ENCODE measurements around the gene INTS15. TPM values are rescaled to one million over a fixed set of nuclear protein-coding genes. Genes with fewer than 3 reads are reported as not detected.

Gene INTS15
- polyA plus RNA-seq (ENCODE audit: insufficient read length in 3 of 3), result 10 to 100 TPM; 32.7 to 44.3 (median 35.4) TPM
- long read RNA-seq, donor 1, partial matches to known transcripts, result 0 of 3 reads
- long read RNA-seq, donor 1, other reads (novel, unspliced or antisense), result 0 of 3 reads
- long read RNA-seq, donor 2, result 0 reads
- long read RNA-seq, donor 3, transcript C7orf26-201 (6 exons, 2,182 nt), result major isoform, 10 of 10 reads
- long read RNA-seq, donor 3, partial matches to known transcripts, result 0 of 10 reads
- long read RNA-seq, donor 3, other reads (novel, unspliced or antisense), result 0 of 10 reads
- long read RNA-seq, donor 4, transcript C7orf26-201 (6 exons, 2,182 nt), result major isoform, 6 of 6 reads
- long read RNA-seq, donor 4, partial matches to known transcripts, result 0 of 6 reads
- long read RNA-seq, donor 4, other reads (novel, unspliced or antisense), result 0 of 6 reads
- long read RNA-seq, donor 5, result 0 reads
- long read RNA-seq, donor 6, transcript C7orf26-201 (6 exons, 2,182 nt), result major isoform, 5 of 6 reads
- long read RNA-seq, donor 6, partial matches to known transcripts, result 0 of 6 reads
- long read RNA-seq, donor 6, other reads (novel, unspliced or antisense), result 0 of 6 reads
- long read RNA-seq, donor 7, transcript C7orf26-201 (6 exons, 2,182 nt), result major isoform, 6 of 6 reads
- long read RNA-seq, donor 7, partial matches to known transcripts, result 0 of 6 reads
- long read RNA-seq, donor 7, other reads (novel, unspliced or antisense), result 0 of 6 reads
- long read RNA-seq, donor 8, result 0 reads
- long read RNA-seq, donor 9, partial matches to known transcripts, result 0 of 3 reads
- long read RNA-seq, donor 9, other reads (novel, unspliced or antisense), result 0 of 3 reads
- long read RNA-seq, donor 10, partial matches to known transcripts, result 0 of 4 reads
- long read RNA-seq, donor 10, other reads (novel, unspliced or antisense), result 0 of 4 reads
- long read RNA-seq, donor 11, transcript C7orf26-201 (6 exons, 2,182 nt), result major isoform, 6 of 6 reads
- long read RNA-seq, donor 11, partial matches to known transcripts, result 0 of 6 reads
- long read RNA-seq, donor 11, other reads (novel, unspliced or antisense), result 0 of 6 reads
- long read RNA-seq, donor 12, result 0 reads
- long read RNA-seq, donor 13, result 0 reads
- long read RNA-seq, donor 14, partial matches to known transcripts, result 0 of 3 reads
- long read RNA-seq, donor 14, other reads (novel, unspliced or antisense), result 0 of 3 reads
- long read RNA-seq, donor 15, partial matches to known transcripts, result 0 of 4 reads
- long read RNA-seq, donor 15, other reads (novel, unspliced or antisense), result 0 of 4 reads
- long read RNA-seq, donor 16, transcript C7orf26-201 (6 exons, 2,182 nt), result major isoform, 14 of 21 reads
- long read RNA-seq, donor 16, partial matches to known transcripts, result 5 of 21 reads
- long read RNA-seq, donor 16, other reads (novel, unspliced or antisense), result 0 of 21 reads

DNA sequence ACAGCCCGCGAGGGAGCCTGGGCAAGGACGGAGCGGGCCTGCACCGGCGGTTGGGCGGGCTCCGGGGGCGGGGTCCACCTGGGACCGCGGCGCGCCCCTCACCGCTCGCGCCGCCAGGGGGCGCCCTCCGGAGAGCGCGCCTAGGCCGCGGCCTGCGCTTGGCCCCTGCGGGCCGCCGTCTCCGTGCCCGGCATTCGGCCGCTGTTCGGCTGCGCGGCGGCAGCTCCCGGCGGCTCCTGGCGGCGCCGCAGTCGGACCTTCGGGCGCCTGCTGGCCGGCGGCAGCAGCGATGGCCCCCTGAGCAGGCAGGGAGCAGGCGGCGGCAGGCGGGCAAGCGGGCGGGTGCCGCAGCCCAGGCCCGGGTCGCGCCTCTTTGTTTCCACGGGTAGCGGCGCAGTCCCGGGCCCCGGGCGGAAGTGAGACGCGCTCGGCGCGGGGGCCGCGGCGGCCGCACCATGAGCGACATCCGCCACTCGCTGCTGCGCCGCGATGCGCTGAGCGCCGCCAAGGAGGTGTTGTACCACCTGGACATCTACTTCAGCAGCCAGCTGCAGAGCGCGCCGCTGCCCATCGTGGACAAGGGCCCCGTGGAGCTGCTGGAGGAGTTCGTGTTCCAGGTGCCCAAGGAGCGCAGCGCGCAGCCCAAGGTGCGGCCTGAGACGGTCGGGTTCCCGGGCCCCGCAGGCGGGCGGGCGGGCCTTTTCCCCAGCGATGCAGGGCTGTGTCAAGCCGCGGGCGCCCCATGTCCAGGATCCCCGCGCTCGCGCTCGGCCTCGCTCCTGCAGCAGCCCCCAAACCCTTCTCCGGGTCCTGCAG lies at the start of gene INTS15:
Gene INTS15, plus strand, starts transcription at position 193 of the 816 bp plus-strand sequence. Its CDS starts 263 bp downstream, at position 456.
- DNase-seq (ENCODE audit: extremely low read depth in 1 of 11, low read depth in 9 of 11, low spot score in 4 of 11), result peak; percentile 66 to 85 (median 79)

DNA sequence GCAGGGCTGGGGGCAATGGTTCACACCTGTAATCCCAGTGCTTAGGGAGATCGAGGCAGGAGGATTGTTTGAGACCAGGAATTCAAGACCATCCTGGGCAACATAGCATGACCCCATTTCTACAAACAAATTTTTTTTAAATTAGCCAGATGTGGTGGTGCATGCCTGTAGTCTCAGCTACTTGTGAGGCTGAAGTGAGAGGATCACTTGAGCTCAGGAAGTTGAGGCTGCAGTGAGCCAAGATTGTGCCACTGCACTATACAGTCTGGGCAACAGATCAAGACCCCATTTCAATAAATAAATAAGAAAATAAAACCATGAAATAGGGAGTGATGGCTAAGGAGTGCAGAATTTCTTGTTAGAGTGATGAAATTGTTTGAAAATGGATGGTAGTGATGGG lies 47.5 kb upstream of the INTS15 start:
- no peak for DNase-seq (ENCODE audit: extremely low read depth in 1 of 11, low read depth in 9 of 11, low spot score in 4 of 11)

DNA sequence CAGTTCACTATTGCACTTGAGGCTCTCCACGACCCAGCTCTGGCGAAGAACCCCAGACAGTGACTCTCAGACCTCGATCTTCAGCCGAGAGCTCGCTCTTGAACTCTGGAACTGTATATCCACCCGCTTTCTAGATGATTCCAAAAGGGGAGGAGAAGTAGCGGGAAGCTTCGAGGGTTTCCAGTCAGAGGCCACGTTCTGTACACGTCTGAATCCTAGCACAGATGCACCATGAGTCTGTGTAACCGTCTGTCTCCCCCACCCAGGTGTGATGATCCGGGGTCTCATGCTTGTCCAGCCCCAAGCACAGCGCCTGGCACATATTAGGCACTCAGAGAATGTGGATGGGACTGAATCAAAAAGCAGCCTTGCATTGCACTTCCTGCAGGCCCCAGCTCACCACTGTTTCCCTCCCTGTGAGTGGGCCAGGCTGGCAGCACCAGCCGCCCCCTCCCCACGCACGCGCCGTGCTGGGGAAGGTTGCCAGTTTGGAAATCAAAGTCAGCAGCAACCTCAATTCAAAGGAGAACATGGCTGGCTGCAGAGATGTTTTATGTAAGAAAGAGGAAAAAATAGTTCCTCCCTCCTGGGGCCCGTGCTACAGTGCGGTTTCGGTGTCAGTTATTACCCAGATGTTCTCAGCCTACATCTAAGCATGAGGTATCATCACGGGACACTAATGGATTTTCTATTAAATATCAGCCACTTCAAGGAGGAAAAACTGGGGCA lies 44.3 kb upstream of the INTS15 start:
- DNase-seq (ENCODE audit: extremely low read depth in 1 of 11, low read depth in 9 of 11, low spot score in 4 of 11), result no peak

DNA sequence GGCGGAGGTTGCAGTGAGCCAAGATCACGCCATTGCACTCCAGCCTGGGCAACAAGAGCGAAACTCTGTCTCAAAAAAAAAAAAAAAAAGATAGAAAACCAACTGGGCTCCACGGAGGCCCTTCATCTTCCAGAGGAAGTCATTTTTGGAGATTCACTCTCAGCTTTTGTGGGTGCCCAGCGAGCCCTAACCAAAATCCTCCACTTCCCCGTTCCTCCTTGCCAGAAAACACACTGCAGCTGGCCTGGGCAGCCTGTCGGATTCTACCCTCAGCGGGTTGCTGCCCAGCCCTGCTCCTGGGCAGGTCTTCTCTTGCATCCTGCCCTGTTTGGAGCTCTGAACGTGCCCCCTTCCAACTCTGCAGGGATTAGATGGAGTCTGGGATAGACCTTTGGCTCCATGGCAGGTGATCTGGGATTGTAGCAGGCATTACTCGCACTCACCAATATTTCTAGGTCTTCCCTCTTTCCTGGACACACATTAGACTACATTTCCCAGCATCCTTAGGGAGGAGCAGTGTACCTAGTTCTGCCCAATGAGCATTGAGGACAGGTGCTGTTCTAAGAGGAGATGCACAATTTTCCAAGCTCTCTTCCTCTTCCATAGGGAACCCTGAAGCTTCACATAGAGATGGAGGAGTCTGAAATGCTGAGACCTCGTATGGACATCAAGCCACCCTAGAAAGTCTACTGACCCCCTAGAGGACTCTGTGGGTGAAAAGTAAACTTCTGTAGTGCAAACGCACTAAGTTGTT lies 43.1 kb upstream of the INTS15 start:
- no peak for DNase-seq (ENCODE audit: extremely low read depth in 1 of 11, low read depth in 9 of 11, low spot score in 4 of 11)

DNA sequence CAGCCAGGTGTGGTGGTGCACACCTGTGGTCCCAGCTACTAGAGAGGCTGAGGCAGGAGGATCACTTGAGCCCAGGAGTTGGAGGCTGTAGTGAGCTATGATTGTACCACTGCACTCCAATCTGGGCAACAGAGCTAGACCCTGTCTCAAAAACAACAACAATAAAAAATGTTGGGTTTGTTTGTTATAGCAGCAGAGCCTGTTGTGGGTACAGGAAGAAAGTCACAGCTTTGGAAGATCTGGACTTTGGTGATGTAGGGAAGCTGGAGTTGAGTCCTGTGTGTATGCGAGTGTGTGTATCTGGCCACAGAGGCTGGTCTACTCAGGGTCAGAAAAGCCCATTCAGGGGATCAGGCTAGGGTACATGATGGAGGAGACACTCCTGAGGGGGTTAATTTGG lies 42.4 kb upstream of the INTS15 start:
- DNase-seq (ENCODE audit: extremely low read depth in 1 of 11, low read depth in 9 of 11, low spot score in 4 of 11), result no peak

DNA sequence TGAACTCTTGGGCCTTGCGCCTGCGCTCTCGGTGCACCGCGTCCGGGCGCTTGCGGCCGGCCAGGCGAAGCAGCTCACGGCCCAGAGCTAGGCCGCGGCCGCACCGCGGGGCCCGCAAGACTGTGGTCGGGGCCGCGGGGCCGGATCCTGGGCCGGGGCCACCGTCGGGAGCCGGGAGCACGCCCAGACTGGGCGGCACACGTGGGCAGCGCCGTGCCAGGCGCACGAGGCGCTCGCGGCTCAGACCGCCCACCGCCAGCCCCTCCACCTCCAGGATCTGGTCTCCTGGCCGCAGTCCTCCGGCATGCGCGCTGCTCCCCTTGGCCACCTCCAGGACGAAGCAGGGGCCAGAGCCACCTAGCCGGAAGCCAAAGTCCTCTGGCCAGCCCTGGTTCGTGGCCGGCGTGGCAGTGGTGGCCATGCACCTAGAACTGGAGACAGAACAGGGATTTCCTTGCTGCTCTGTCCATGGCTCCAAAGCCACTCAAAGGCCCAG lies 38.8 kb upstream of the INTS15 start, which contains the start of gene GRID2IP:
Gene GRID2IP, minus strand, starts transcription at position 446 of the 496 bp plus-strand sequence. Its CDS starts 25 bp downstream, at position 421.
- no peak for DNase-seq (ENCODE audit: extremely low read depth in 1 of 11, low read depth in 9 of 11, low spot score in 4 of 11)

DNA sequence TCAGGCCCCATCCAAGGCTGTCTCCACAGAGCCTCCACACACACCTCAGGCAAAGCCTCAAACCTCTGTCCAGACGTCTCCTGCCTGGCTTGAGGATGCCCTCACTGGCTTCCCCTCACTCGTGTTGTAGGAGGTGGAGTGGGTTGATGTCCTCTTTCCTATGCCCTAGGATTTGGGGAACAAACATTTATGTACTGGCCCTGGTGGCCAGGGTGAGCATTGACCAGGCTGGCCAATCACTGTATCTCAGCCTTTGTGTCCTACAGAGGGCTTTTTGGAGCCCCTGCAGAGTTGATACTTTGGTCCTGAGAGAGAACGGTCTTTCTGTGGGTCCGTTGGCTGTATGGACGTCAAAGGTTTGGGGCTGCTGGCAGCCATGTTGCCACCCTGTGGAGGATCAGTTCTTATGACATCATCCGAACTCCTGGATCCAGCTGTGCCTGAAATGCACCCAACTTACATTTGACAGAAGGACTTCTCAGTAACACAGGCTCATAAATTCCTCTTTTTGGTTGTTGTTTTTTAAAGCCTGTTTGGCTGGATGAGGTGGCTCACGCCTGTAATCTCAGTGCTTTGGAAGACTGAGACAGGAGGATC lies 36.3 kb upstream of the INTS15 start:
- no peak for DNase-seq (ENCODE audit: extremely low read depth in 1 of 11, low read depth in 9 of 11, low spot score in 4 of 11)

DNA sequence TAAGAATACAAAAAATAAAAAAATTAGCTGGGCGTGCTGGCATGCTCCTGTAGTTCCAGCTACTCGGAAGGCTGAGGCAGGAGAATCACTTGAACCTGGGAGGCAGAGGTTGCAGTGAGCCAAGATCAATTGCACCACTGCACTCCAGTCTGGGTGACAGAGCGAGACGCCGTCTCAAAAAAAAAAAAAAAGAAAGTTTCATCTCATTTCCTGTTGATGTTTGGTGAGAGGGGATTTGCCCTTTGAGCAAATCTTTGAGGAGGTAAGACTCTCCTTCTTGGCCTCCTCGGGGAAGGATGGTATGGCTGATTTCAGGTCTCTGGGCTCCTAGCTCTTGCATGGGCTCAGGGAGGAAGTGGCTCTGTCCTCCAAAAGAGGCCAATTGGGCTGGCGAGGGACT lies 35.0 kb upstream of the INTS15 start:
- no peak for DNase-seq (ENCODE audit: extremely low read depth in 1 of 11, low read depth in 9 of 11, low spot score in 4 of 11)

DNA sequence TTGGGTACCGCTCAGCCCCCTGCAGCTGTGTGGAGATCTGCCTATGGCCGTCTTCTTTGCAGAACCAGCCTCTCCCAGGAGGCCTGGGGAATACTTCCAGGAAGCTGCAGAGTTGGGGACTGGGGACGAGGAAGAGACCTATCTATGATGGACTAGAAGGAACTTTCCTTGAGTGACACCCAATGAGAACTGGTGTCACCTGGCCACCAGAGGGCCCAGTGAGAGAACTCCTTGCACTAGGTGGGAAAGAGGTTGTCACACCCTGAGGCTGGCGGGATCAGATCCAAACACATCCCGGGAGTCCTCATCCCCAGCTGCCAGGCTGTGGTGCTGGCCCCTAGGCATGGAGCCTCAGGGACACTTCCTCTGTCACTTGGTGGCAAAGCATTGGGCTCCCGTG lies 33.6 kb upstream of the INTS15 start:
- no peak for DNase-seq (ENCODE audit: extremely low read depth in 1 of 11, low read depth in 9 of 11, low spot score in 4 of 11)

DNA sequence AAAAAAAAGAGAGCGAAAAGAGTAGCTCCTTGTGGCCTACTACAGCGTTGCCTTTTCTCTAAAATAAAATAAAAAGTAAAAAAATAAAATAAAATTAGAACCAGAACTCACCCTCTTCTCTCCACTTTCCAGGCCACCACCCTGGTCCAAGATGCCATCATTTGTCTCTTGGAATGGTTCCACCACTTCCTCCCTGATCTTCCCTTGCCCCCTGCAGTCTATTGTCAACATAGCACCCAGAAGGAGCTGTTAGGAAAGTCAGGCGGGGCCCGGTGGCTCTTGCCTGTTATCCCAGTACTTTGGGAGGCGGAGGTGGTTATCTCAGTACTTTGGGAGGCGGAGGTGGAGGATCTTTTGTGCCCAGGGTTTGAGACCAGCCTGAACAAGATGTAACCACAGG lies 31.0 kb upstream of the INTS15 start:
- no peak for DNase-seq (ENCODE audit: extremely low read depth in 1 of 11, low read depth in 9 of 11, low spot score in 4 of 11)

DNA sequence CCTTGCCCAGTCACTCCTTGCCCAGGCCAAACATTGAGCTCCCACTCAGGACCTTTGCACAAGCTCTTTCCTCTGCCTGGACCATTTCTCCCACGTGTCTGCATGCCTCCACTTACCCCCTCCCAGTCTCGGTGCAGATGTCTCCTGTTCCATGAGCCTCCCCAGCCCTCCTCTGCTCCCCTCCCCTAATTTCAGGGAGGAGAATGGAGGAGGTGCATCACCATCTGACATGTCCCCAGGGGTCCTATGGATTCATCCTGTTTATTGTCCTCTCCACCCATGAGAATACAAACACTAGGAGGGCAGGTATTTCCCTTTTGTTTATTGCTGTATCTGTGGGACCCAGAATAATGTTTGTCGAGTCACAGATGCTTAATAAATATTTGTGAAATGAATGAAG lies 29.9 kb upstream of the INTS15 start:
- no peak for DNase-seq (ENCODE audit: extremely low read depth in 1 of 11, low read depth in 9 of 11, low spot score in 4 of 11)

DNA sequence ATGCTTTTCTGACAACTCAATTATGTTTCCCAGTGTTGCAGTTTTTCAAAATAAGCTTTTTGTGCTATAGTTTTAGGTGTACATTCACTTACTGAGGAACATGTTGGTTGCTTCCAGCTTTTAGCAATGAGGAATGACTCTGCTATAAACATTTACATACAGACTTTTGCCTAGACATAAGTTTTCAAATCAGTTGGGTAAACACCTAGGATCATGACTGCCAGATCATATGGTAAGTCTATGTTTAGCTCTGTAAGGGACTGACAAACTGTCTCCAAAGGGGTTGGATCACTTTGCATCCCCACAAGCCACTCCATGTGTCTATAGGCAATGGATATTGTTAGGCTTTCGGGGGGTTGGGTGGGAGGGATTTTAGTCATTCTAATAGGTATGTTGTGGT lies 27.7 kb upstream of the INTS15 start:
- DNase-seq (ENCODE audit: extremely low read depth in 1 of 11, low read depth in 9 of 11, low spot score in 4 of 11), result no peak

DNA sequence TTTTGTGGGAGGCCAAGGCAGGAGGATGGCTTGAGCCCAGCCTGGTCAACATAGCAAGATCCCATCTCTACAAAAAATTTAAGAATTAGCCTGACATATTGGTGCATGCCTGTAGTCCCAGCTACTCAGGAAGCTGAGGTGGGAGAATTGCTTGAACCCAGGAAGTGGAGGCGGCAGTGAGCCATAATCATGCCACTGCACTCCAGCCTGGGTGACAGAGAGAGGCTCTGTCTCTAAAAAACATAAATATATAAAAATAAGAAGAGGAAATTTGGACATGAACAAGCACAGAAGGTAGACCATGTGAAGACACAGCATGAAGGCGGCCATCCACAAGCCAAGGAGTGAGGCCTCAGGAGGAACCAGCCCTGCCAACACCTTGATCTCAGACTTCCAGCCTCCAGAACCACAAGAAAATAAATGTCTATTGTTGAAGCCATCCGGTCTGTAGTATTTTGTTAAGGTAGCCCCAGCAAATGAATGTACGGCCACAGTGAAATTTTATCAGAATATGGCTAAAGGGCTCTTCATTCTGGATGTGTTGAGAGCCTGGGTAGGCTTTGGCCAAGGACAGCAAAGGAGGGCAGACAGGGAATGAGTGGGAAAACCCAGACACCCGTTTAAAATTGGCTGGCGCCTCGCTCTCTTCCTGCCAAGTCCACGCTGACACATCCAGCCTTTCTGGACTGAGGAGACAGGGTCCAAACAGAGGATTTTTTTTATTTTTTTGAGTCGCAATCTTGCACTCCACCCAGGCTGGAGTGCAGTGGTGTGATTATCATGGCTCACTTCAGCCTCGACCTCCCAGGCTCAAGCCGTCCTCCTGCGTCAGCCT lies 25.7 kb upstream of the INTS15 start:
- no peak for DNase-seq (ENCODE audit: extremely low read depth in 1 of 11, low read depth in 9 of 11, low spot score in 4 of 11)

DNA sequence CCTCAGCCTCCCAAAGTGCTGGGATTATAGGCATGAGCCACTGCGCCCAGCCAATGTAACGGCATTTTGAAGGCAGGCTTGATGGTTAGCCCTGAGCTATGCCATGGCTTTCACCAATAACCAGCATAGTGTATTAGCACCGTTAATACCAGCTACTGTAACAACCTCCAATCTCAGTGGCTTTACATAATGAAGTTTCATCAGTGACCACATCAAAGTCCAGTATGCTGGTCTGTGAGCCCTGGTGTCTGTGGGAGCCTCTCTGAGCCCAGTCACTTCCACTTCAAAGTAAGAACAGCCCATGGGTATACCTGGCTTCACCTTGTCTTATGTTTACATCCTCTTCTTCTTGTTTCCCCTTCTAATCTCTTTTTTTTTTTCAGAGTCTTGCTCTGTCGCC lies 24.2 kb upstream of the INTS15 start:
- DNase-seq (ENCODE audit: extremely low read depth in 1 of 11, low read depth in 9 of 11, low spot score in 4 of 11), result no peak

DNA sequence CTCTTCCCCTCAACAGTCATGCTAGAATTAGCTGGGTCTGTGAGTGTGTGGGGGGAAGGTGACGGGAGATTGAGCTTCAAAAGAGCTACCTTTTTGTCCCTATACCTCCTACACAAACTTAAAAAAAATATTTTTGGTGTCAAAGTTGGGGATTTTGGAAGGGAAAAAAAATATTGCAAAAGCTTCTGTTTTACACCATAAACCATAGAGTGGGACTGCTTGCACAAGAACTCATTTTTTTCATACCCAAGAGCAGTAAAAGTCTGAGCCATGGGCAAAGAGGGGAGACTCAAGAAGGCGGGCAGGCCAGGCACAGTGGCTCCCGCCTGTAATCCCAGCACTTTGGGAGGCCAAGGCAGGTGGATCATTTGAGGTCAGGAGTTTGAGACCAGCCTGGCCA lies 21.9 kb upstream of the INTS15 start:
- DNase-seq (ENCODE audit: extremely low read depth in 1 of 11, low read depth in 9 of 11, low spot score in 4 of 11), result no peak
